ENCODE measurements around the gene LAMA2. TPM values are rescaled to one million over a fixed set of nuclear protein-coding genes. Genes with fewer than 3 reads are reported as not detected.

LAMA2 gene
- total RNA-seq, 4 donors from 2014 or later, result 23.4 to 80.8 (median 28.2) TPM

GRCh38 chr6:129504456-129504855, 621.5 kb downstream of the LAMA2 start:
- TF ChIP-seq POLR2A (IDR thresholded peaks at IDR 0.05) (no peak), CTCF (IDR thresholded peaks at IDR 0.05) (no peak)
- H3K4me3 ChIP-seq (ENCODE audit: low read depth, poor library complexity, severe bottlenecking), result no peak overlapping the region
- intact Hi-C loops (cut with DNase I; ENCODE audit: low total_unique reads), result no loop called here
- WGBS, 2 donors, result 91 to 96% methylated on average over 2 of the region's 2 CpGs
- no peak for DNase-seq (ENCODE audit: low spot score in 2 of 2)

- 61 to 66% methylated on average over 5 of the region's 5 CpGs for WGBS, 2 donors
- TF ChIP-seq CTCF (IDR thresholded peaks at IDR 0.05) (no peak), POLR2A (IDR thresholded peaks at IDR 0.05) (no peak)
- intact Hi-C loops (cut with DNase I; ENCODE audit: low total_unique reads), result loop anchor here (5.0 kb wide), 1 partner anchor 595 kb away; no protein-coding TSS in a partner anchor
- DNase-seq (ENCODE audit: low spot score in 2 of 2), result no peak
- no peak overlapping the region for H3K4me3 ChIP-seq (ENCODE audit: low read depth, poor library complexity, severe bottlenecking)
Observed at GRCh38 chr6:129507059-129507807, 624.3 kb downstream of the LAMA2 start.

DNA sequence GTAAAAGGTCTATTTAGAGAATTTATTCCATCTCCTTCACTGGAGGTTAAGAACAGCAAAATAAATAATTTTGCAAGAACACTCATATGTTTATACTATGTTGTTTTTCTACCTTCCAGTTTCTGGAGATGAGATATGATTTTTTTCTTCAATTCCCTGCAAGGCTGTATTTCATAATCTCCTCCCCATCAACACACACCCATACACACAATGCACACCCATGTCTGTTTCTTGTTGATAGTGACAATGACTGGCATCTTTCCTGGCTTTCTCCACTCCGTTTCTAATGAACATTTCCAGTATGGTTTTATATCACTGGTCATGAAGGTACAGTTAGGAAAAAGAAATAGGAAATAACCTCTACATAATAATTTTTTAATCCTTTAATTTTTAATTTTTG, 624.9 kb downstream of the LAMA2 start:
- 24 to 27% methylated on average over 1 of the region's 1 CpG for WGBS, 2 donors
- H3K4me3 ChIP-seq (ENCODE audit: low read depth, poor library complexity, severe bottlenecking), result no peak overlapping the region
- intact Hi-C loops (cut with DNase I; ENCODE audit: low total_unique reads), result loop anchor here (5.0 kb wide), 1 partner anchor 594 kb away; no protein-coding TSS in a partner anchor
- no peak for TF ChIP-seq CTCF (IDR thresholded peaks at IDR 0.05)
- TF ChIP-seq POLR2A (IDR thresholded peaks at IDR 0.05), result no peak
- no peak for DNase-seq (ENCODE audit: low spot score in 2 of 2)

DNA sequence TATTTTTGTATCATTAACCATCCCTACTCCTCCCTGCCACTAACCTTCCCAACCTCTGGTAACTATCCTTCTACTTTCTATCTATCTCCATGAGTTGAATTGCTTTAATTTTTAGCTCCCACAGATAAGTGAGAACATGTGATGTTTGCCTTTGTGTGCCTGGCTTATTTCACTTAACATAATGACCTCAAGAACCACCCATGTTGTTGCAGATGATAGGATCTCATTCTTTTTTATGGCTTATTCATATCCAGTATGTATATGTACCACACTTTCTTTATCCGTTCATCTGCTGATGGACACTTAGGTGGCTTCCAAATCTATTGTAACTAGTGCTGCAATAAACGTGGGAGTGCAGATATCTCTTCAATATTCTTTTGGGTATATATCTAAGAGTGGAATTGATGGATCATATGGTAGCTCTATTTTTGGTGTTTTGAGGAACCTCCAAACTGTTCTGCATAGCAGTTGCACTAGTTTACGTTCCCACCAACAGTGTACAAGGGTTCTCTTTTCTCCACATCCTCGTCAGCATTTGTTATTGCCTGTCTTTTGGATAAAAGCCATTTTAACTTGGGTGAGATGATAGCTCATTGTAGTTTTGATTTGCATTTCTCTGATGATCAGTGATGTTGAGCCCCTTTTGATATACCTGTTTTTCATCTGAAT, 625.7 kb downstream of the LAMA2 start:
- intact Hi-C loops (cut with DNase I; ENCODE audit: low total_unique reads), result loop anchor here (5.0 kb wide), 1 partner anchor 594 kb away; no protein-coding TSS in a partner anchor
- H3K4me3 ChIP-seq (ENCODE audit: low read depth, poor library complexity, severe bottlenecking), result no peak overlapping the region
- WGBS, 2 donors, result 52 to 59% methylated on average over 4 of the region's 4 CpGs
- no peak for DNase-seq (ENCODE audit: low spot score in 2 of 2)
- TF ChIP-seq CTCF (IDR thresholded peaks at IDR 0.05) (no peak), POLR2A (IDR thresholded peaks at IDR 0.05) (no peak)

DNA sequence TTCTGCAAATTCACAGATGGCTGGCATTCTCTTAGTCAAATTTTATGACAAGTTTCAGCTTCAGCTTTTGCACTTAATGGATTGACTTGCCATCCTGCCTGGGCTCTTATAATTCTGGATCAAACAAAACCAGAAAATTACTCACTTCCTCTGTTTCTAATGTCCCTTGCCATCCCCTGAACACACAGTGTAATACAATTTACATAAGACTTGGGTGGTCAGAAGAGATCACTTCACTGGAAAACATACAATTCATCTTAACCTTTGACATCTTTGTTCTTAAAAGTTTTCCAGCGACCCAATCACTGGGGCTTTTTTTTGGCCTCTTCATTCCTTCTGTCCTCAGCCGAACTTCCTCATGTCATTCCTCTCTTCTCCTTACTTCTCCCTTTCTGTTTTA, 628.0 kb downstream of the LAMA2 start:
- TF ChIP-seq POLR2A (IDR thresholded peaks at IDR 0.05) (no peak), CTCF (IDR thresholded peaks at IDR 0.05) (no peak)
- DNase-seq (ENCODE audit: low spot score in 2 of 2), result no peak
- no peak overlapping the region for H3K4me3 ChIP-seq (ENCODE audit: low read depth, poor library complexity, severe bottlenecking)
- WGBS, 2 donors, result 70 to 74% methylated on average over 2 of the region's 2 CpGs
- intact Hi-C loops (cut with DNase I; ENCODE audit: low total_unique reads), result no loop called here
